Peyer's patch (tissue), 4 donors: ENCODE results near the gene ARHGEF4.

ENCODE experiments used
- CTCF ChIP-seq, 6 experiments: fragments of 450-650 bp in 4 of 6; fragments of 200-600 bp in 2 of 6; sonication (generic) in 1 of 6; IDR thresholded peaks; one replicate each; pipeline ENCODE4 v1.5.1; 2017 to 2019; ENCODE audit warnings: antibody characterized with exemption in 6 of 6, mild to moderate bottlenecking in 3 of 6, moderate library complexity in 1 of 6
- POLR2A ChIP-seq, 2 donors: fragments of 450-650 bp; IDR thresholded peaks; one replicate each; pipeline ENCODE4 v1.5.1; 2017; ENCODE audit warnings: antibody characterized with exemption in 2 of 2, mild to moderate bottlenecking in 2 of 2, moderate library complexity in 2 of 2

GRCh38 chr2:130791617-130791939, 45.1 kb upstream of the ARHGEF4 start:
- TF ChIP-seq CTCF (IDR thresholded peaks at IDR 0.05) (no peak), POLR2A (IDR thresholded peaks at IDR 0.05) (no peak)
